ENCODE measurements around the gene LUC7L2.
"Not testable (repeated sequence)": the region's sequence is repeated elsewhere in the genome, so short reads cannot be mapped to it uniquely, and the experiment has no call there.

The LUC7L2 gene

DNA sequence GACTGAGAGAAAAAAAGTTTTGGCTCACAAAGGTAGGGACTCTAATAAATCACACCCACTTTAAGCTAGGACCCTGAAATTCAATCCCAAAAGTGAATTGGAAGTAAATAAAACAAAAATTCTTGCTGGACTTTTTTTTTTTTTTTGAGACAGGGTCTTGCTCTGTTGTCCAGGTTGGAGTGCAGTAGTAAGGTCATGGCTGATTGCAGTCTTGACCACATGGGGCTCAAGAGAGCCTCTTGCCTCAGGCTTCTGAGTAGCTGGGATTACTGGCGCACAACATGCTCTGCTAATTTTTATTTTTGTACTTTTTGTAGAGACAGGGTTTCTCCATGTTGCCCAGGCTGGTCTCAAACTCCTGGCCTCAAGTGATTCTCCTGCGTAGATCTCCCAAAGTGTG lies 5.0 kb upstream of the LUC7L2 start:
- no peak for DNase-seq

DNA sequence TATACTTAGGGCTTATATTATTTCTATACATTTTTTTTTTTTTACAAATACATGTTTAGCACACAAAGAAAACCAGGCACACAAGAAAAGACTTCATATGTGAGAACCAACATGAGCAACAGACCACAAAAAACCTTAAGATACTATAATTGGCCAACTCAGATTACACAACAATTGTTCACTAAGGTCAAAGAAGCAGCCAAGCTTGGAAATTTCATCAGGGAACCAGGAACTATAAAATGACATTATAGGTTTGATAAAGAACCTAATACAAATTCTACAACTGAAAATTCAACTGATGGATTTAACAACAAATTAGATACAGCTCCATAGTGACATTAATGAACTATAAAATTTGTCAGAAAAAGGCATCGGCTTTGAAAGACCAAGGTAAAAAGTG lies 4.4 kb upstream of the LUC7L2 start:
- DNase-seq = no peak

DNA sequence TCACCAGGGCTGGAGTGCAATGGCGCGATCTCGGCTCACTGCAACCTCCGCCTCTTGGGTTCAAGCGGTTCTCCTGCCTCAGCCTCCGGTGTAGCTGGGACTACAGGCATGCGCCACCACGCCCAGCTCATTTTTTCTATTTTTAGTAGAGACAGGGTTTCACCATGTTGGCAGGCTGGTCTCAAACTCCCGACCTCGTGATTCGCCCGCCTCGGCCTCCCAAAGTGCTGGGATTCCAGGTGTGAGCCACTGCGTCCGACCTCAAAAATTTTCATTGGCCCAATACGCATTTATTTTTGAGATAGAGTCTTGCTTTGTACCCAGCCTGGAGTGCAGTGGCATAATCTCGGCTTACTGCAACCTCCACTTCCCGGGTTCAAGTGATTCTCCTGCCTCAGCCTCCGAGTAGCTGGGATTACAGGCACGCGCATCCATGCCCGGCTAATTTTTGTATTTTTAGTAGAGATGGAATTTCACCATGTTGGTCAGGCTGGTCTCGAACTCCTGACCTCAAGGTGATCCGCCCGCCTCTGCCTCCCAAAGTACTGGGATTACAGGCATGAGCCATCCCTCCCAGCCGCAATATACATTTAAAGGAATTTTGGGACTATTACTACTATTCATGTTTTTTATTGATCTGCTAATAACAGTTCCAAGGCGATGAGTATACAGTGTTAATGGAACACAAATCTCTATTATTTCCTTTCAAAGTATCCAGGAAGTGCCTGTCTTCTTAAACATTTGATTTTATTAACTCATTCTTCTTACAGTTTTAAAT lies 1.8 kb upstream of the LUC7L2 start:
- DNase-seq = not testable (repeated sequence)

DNA sequence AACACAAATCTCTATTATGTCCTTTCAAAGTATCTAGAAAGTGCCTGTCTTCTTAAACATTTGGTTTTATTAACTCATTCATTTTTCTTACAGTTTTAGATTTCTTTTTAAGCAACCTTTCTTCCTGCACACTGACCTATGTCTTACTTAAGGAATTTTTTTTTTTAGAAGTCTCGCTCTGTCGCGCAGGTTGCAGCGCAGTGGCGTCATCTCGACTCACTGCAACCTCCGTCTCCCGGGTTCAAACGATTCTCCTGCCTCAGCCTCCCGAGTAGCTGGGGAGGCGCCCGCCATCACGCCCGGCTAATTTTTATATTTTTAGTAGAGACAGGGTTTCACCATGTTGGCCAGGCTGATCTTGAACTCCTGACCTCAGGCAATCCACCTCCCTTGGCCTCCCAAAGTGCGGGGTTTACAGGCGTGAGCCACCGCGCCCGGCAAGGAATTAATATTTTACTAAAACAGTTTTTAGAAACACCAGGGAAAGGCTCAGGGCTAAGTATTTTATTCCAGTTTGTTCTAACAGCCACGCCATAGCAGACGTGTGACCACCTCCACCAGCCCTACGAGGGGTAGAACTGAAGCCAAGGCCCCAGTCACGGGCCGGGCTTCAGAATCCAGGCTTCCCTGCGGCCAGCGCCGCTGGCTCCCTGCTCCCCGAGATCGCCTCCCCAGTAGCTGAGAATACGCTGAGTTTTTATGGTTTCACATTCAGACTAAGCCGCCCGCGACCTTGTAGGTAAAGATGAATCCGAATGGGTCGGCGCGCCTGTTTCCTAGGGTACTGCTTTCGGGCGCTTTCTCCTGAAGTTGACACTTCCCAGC lies 941 bp upstream of the LUC7L2 start:
- peak in 5 of 58 donors; percentile 42 to 78 (median 52) for DNase-seq

DNA sequence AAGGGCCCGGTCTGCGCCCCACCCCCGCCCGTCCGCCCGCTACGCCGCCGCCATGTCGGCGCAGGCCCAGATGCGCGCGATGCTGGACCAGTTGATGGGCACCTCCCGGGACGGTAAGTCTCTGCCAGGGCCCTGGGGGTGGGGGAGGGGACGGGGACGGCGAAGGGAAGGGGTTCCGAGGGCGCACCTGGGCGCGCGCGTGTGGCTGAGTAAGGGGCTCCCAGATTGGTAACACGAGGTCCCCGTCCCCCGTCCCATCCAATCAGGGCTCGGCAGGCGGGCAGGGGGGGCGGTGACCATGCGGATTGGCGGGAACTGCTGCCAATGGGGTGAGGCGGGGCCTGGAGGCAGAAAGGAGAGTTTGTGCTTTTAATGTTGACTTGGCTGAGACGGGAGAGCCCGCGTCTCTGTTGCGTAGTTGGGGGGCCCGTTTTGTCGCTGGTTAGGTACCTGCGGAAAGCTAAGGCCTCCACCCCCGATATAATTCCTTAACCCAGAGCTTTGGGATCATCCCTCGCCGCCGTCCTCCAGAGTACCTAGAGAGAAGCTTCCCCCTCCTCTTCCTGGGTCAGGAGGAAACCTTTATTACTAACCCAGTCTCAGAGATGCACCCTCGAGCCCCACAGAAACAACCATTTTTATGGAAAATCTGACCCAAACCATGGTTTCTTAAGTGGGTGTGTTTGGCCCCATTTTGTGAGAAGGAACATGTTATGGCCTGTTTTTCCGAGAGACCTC lies 685 bp downstream of the LUC7L2 start:
- peak; percentile 71 to 97 (median 95) for DNase-seq

DNA sequence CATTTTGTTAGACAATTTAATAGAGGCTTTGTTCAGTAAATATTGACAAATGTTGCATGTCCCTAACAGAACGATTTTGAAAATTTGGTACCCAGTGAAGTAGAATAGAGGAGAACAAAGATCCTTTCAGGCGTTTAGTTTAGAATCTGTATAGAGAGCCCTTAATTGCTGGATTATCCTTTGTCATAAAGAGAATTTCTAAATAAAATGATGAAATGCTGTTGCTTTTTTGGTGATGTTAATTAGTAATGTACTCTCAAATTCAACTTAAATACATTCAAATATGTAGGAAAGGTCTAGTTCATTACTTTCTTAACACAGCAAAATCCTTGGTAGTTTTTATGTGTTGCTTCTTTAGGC lies 1.2 kb downstream of the LUC7L2 start:
- DNase-seq = no peak

DNA sequence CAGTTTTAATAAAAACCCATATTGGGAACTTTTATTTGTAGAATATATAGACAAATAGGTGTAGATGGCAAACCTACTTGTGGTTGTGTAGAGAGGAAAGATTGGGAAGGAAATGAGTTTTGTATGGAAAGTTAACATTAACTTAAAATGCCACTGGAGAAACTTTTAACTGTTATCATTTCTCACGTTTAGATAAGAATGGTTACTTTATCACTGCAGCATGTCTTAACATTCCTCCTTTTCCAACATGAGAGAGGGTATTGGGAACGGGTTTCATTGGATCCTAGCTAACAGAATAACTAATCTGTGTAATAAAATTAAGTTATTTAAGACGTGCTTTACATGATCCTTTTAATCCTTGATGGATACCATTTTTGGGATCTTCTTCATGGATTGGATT lies 1.8 kb downstream of the LUC7L2 start:
- DNase-seq = no peak

DNA sequence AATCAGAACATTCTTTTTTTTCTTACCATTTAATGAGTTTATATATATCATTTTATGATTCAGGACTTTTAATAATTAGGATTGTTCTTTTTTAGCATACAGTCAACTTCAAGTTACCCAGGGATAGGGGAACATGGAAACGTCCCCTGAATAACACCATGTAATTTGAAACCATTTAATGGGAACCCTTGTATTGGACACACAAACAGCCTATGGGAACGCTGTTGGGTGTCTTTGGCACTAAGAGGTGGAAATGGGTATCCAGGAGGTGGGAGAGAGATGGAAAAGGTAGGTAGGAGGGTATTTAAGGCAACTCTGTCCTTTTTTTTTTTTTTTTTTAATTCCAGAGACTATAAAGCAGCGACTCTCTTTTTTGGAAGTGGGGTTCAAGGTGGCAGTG lies 2.6 kb downstream of the LUC7L2 start:
- no peak for DNase-seq

DNA sequence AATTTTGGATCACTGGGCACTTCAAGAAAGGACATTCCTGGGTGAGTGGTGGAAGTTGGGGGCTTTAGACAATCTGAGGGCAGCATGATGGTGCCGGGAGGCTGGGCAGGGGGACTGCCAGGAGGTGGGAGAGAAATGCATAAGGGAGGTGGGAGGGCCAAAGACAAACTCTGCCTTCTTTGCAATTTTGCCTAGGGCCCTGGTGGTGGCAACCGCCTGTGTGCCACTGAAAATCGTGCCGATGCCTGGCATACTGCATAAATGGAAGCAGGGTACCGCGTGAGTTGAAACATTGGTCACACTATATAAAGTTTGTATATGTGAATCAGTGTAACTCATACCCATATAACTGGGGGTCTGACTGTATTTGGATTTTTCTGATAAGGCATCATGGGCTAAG lies 3.3 kb downstream of the LUC7L2 start:
- peak in 1 of 58 donors; percentile 22 for DNase-seq

DNA sequence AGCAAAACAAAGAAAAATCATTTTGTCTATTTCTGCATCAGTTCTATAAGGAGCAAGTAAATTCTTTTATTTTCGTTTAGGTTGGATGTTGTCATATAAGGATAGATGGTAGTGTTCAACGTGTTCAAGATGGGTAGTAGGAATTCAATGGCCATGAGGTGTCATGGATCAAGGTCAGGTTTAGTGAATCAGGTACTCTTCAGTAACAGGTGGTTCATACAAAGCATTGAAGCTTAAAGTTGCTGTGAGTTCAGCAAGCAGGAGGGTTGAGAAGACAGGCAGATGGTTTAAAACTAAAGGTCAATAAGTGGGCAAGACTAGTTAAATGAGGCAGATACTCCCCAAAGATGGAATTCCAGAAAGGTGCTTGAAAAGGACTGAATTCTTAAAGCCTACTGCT lies 5.6 kb downstream of the LUC7L2 start:
- no peak for DNase-seq

DNA sequence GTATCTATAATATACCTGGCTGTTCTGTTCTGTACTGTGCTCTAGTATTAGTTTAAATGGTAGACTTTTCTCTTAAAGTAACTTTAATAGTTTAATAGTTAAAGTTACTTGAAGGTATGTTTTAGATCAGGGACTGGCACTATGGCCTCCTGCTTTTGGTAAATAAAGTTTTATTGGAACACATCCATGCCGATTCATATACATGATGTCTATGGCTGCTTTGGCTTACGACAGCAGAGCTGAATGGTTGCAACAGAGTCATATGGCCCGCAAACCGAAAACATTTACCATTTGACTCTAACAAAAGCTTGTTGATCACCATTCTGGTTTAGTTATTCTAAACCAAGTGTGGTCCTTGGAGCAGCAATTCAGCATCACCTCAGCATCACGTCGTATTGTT lies 6.7 kb downstream of the LUC7L2 start:
- DNase-seq = no peak

DNA sequence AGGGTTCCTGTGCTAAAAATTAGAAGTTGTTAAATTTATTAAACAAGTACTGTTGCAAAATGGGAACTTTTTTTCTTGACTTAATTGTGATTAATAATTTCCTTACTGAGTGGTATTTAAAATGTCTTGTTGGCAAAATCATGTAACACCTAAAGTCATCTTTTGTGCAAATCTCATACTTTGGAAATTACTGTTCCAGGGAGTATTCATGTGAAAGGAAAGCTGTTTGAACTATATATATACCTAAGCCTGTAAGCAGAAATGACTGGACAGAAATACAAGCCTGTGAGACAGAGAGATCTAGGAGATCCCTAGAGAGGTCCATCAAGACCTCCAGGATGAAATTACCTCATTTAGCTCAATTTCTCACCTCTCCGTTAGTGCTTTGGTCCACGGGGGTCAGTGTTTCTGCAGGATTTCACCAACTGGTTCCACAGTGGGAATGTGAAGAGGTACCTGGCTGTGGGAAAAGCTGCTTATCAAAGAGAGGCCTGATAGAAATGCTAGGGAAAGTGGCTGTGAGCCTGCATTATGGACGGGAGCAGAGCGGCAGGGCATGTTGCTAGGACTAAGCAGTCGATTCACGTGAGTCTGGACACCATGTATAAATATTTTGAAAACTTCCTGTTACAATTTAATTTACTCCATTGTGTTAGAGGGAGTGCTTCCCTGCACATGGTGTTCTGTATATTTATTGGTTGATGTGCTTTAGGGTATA lies 7.9 kb downstream of the LUC7L2 start:
- DNase-seq = no peak

DNA sequence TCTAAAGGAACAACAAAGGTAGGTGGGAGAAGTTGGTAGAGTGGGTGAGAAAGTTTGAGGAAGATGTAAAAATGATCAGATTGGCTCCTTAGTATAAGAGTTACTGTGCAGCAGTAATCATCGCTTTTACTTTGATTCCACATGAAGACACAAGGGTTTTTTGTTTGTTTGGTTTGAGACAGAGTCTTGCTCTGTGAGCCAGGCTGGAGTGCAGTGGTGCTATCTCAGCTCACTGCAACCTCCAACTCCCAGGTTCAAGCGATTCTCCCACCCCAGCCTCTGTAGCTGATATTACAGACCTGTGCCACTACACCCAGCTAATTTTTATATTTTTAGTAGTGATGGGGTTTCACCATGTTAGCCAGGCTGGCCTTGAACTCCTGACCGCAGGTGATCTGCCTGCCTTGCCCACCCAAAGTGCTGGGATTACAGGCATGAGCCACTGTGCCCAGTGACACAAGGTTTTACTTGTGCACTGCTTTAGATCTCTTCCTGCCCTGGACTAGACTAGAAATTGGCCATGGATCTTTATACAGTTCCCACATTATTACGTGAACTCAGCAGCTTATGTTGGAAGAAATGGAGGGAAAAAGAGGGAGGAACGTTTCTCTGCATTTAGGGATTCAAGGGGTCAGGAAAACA lies 10.7 kb downstream of the LUC7L2 start:
- DNase-seq = peak in 1 of 58 donors; percentile 19

DNA sequence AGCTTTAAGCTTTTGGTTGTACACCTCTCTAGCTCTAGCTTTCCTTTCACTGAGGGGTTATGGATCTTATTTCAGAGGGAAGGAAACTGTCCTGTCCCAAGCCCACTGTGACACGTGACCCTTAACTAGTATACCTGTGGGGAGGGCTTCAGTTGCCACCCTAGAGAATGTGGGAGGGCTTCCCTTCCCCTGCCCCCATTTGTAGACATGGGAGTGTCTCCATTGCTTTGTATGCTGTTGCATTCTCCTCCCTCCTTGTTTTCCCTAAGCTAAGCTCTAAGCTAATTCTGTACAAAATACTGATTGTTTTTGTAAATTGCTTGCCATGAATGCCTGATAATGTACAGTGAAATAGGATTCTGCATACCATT lies 11.2 kb downstream of the LUC7L2 start:
- DNase-seq = no peak

DNA sequence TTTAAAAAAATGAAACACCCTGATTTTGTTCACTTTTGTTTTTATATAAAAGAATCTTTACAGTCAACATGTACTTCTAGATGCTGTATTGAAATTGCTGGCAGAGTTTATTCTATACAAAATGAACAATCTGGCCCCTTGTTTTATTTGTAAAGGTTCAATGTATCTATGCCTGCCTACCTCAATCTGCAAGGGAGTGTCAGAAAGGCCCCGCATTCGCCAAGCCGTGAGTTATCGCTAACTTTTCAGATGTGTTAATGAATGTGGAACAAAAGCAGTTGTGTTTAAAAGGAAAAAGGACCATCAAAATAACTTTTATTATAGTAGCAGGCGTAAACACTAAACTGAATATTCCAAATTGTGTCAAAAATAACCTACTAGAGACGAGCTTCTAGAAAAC lies 14.6 kb downstream of the LUC7L2 start:
- no peak for DNase-seq

DNA sequence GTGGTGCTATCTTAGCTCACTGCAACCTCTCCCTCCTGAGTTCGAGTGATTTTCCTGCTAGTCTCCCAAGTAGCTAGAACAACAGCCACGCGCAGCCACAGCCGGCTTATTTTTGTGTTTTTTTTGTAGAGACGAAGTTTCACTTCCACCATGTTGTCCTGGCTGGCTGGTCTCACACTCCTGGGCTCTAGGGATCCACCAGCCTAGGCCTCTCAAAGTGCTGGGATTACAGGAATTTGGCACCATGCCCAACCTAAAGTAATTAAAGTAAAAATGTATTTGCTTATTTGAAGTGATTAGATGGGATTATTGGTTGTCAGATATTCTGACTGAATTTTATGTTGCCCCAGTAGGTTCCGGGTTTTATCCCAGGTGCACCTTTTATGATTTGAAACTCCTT lies 22.7 kb downstream of the LUC7L2 start:
- DNase-seq = peak in 1 of 58 donors; percentile 3

DNA sequence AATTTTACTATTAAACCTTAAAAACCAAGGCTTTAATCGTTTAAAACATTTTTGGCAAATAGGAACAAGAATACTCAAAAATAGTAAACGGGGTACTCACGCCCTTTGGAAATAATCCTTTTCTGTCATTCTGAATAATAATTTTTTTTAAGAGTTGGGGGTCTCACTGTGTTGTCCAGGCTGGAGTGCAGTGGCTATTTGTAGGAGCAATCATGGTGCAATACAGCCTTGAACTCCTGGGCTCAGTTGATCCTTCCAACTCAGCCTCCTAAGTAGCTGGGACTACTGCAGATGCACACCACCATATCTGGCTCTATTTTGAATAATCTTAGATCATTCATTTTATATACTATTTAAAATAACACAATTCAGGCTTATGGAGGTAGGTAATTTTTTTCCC lies 24.9 kb downstream of the LUC7L2 start:
- DNase-seq = no peak

DNA sequence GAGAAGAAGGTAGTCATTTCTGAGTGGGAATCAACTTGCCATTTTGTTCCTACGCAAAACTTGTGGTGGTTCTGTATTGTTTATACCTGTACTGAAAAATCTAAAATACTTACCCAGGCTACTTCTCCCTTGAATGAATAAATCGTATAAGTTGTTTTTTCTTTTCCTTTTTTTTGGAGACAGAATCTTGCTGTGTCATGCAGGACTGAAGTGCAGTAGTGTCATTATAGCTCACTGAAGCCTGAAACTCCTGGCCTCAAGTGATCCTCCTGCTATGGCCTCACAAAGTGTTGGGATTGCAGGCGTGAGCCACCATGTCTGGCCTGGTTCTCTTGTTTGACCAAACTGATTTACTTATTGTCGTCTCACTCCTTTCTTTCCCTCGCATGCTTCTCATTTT lies 27.9 kb downstream of the LUC7L2 start:
- no peak for DNase-seq

DNA sequence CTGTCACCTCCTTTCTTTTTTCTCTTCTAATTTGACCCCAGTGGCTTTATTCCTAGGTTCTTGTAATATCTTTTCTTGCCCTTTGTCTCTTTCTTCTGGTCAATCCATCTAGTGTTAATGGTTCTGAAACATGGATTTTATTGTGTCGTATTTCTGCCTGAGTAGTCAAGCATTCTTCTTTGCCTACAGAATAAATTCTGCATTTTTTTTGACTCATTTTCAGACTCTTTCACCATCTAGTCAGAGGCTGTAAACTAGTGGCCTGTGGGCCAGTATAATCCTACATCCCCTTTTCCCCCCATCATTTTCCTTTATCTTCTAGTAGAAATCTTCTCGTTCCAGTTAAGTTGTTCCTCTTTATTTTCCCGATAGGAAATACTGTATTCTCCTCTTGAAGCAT lies 29.4 kb downstream of the LUC7L2 start:
- no peak for DNase-seq

DNA sequence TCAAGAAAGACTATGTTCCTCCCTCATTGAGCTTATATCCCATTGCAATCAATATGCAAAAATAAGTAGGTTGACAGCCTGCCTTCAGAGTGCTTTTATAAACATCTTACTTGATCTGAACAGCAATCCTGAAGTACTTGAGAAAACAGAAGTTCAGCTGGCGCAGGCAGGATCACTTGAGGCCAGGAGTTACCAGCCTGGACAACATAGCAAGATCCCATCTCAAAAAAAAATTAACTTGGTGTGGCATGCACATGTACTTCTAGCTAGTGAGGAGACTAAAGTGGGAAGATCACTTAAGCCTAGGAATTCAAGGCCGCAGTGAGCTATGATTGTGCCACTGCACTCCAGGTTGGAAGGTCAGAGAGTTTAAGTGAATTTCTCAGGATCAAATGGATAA lies 30.1 kb downstream of the LUC7L2 start:
- no peak for DNase-seq

DNA sequence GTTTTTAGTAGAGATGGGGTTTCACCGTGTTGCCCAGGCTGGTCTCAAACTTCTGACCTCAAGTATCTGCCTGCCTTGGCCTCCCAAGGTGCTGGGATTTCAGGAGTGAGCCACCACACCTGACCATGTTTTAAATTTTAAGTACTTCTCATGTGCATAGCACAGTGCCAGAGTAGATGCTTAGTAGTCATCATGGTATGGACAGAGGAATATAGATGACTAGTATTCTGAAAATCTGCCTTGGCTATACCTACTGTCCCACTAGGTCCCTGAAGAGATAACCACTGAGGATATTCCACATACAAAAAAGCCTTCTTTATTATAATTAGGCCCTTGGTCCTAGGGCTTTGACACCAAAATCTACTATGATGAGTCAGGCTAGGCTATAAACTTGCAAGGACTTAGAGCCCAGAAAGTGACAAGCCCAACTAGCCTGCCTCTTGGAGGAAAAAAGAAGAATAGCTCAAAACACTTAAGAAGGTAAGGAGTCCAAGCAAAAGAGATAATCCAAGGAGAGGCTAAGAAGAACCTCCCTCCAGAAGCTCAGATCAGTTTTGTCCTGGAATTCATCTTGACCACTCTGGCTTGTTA lies 34.0 kb downstream of the LUC7L2 start:
- no peak for DNase-seq
